HEK293 (cell line): ENCODE measurements around the gene COL4A3.

Experiments
- GLIS2 ChIP-seq: fragments of 450-650 bp; formaldehyde crosslinking; IDR thresholded peaks from 2 replicates; pipeline ENCODE4 v1.5.1; 2016; ENCODE audit warnings: missing biosample characterization, missing genetic modification characterization
- SETDB1 ChIP-seq: IDR thresholded peaks from one replicate; pipeline ENCODE4 v1.6.1; 2017; ENCODE audit warnings: mild to moderate bottlenecking, low read length, moderate library complexity, mixed read lengths; ENCODE audit not compliant: insufficient read length
- ZNF292 ChIP-seq: fragments of 450-650 bp; formaldehyde crosslinking; IDR thresholded peaks from 2 replicates; pipeline ENCODE4 v1.5.1; 2016; ENCODE audit warnings: low read depth, missing biosample characterization, missing genetic modification characterization, borderline replicate concordance
- ZNF324 ChIP-seq: fragments of 450-650 bp; formaldehyde crosslinking; IDR thresholded peaks from 2 replicates; pipeline ENCODE4 v1.5.1; 2016; ENCODE audit warnings: missing biosample characterization, missing genetic modification characterization
- ZNF394 ChIP-seq: fragments of 450-650 bp; formaldehyde crosslinking; IDR thresholded peaks from 2 replicates; pipeline ENCODE4 v1.5.1; 2016; ENCODE audit warnings: missing biosample characterization, missing genetic modification characterization, mild to moderate bottlenecking, moderate library complexity, borderline replicate concordance
- TF ChIP-seq, protein P1 (sequence below): fragments of 450-650 bp; formaldehyde crosslinking; IDR thresholded peaks from 2 replicates; pipeline ENCODE4 v1.5.1; 2016; ENCODE audit warnings: missing biosample characterization, missing genetic modification characterization
- TF ChIP-seq, protein P2 (sequence below): fragments of 450-650 bp; formaldehyde crosslinking; IDR thresholded peaks from 2 replicates; pipeline ENCODE4 v1.5.1; 2017; ENCODE audit warnings: missing biosample characterization, missing genetic modification characterization
- TF ChIP-seq, protein P3 (sequence below): fragments of 450-650 bp; formaldehyde crosslinking; IDR thresholded peaks from 2 replicates; pipeline ENCODE4 v1.5.1; 2016; ENCODE audit warnings: missing biosample characterization, missing genetic modification characterization
- TF ChIP-seq, protein P4 (sequence below): fragments of 450-650 bp; formaldehyde crosslinking; IDR thresholded peaks from 2 replicates; pipeline ENCODE4 v1.5.1; 2016; ENCODE audit warnings: missing biosample characterization, missing genetic modification characterization

DNA sequence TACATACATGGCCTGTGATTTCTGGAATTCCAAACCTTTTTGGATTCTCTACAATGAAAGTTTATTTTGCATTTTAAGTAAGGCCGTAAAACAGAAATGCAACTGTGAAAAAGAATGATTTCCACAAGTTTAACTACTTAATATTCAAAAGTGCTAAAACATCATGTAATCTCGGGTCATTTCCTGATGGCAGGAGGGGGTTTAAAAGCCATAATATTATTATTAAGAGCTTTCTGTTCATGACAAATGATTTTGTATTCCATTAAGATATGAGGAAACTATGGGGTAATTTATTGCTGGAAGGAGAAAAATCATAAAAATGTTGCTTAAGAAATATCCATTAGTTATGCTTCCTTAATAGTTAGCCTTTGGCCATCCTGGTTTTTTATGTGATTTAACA is 65.7 kb downstream of the COL4A3 start:
- TF ChIP-seq, protein P1, sequence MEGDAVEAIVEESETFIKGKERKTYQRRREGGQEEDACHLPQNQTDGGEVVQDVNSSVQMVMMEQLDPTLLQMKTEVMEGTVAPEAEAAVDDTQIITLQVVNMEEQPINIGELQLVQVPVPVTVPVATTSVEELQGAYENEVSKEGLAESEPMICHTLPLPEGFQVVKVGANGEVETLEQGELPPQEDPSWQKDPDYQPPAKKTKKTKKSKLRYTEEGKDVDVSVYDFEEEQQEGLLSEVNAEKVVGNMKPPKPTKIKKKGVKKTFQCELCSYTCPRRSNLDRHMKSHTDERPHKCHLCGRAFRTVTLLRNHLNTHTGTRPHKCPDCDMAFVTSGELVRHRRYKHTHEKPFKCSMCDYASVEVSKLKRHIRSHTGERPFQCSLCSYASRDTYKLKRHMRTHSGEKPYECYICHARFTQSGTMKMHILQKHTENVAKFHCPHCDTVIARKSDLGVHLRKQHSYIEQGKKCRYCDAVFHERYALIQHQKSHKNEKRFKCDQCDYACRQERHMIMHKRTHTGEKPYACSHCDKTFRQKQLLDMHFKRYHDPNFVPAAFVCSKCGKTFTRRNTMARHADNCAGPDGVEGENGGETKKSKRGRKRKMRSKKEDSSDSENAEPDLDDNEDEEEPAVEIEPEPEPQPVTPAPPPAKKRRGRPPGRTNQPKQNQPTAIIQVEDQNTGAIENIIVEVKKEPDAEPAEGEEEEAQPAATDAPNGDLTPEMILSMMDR (tag by site-specific recombination) = no peak
- TF ChIP-seq ZNF394 (tag by site-specific recombination) = no peak
- TF ChIP-seq ZNF292 = no peak
- TF ChIP-seq ZNF324 (tag by site-specific recombination) = no peak
- no peak for TF ChIP-seq GLIS2 (tag by site-specific recombination)
- TF ChIP-seq, protein P2, sequence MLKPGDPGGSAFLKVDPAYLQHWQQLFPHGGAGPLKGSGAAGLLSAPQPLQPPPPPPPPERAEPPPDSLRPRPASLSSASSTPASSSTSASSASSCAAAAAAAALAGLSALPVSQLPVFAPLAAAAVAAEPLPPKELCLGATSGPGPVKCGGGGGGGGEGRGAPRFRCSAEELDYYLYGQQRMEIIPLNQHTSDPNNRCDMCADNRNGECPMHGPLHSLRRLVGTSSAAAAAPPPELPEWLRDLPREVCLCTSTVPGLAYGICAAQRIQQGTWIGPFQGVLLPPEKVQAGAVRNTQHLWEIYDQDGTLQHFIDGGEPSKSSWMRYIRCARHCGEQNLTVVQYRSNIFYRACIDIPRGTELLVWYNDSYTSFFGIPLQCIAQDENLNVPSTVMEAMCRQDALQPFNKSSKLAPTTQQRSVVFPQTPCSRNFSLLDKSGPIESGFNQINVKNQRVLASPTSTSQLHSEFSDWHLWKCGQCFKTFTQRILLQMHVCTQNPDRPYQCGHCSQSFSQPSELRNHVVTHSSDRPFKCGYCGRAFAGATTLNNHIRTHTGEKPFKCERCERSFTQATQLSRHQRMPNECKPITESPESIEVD (tag by site-specific recombination) = no peak
- TF ChIP-seq SETDB1 = no peak
- TF ChIP-seq, protein P3, sequence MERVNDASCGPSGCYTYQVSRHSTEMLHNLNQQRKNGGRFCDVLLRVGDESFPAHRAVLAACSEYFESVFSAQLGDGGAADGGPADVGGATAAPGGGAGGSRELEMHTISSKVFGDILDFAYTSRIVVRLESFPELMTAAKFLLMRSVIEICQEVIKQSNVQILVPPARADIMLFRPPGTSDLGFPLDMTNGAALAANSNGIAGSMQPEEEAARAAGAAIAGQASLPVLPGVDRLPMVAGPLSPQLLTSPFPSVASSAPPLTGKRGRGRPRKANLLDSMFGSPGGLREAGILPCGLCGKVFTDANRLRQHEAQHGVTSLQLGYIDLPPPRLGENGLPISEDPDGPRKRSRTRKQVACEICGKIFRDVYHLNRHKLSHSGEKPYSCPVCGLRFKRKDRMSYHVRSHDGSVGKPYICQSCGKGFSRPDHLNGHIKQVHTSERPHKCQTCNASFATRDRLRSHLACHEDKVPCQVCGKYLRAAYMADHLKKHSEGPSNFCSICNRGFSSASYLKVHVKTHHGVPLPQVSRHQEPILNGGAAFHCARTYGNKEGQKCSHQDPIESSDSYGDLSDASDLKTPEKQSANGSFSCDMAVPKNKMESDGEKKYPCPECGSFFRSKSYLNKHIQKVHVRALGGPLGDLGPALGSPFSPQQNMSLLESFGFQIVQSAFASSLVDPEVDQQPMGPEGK (tag by site-specific recombination) = no peak
- TF ChIP-seq, protein P4, sequence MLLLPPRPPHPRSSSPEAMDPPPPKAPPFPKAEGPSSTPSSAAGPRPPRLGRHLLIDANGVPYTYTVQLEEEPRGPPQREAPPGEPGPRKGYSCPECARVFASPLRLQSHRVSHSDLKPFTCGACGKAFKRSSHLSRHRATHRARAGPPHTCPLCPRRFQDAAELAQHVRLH (tag by site-specific recombination) = no peak
